ENCODE measurements around the gene TRIM65.

DNA sequence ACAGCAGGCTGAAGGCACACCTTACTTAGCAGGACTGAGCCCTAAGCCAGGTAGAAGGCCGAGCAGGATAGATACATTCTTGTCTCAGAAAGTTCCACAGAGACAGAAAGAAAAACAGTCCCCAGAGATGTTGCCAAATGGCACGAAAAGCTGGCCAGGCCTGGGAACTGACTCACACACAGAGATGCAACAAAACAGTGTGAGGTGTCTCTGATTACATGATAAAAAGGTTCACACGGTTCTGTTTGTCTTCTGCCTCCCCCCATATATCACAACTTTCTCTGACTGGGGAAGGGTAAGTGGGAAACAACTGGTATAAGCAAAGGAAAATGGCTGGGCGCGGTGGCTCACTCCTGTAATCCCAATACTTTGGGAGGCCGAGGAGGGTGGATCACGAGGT is 43.3 kb downstream of the TRIM65 start:
- no peak for TF ChIP-seq POLR2A (IDR thresholded peaks at IDR 0.05)
- TF ChIP-seq, protein P1, sequence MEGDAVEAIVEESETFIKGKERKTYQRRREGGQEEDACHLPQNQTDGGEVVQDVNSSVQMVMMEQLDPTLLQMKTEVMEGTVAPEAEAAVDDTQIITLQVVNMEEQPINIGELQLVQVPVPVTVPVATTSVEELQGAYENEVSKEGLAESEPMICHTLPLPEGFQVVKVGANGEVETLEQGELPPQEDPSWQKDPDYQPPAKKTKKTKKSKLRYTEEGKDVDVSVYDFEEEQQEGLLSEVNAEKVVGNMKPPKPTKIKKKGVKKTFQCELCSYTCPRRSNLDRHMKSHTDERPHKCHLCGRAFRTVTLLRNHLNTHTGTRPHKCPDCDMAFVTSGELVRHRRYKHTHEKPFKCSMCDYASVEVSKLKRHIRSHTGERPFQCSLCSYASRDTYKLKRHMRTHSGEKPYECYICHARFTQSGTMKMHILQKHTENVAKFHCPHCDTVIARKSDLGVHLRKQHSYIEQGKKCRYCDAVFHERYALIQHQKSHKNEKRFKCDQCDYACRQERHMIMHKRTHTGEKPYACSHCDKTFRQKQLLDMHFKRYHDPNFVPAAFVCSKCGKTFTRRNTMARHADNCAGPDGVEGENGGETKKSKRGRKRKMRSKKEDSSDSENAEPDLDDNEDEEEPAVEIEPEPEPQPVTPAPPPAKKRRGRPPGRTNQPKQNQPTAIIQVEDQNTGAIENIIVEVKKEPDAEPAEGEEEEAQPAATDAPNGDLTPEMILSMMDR (IDR thresholded peaks at IDR 0.05): no peak

All from adrenal gland (tissue), 5 donors.